WERI-Rb-1 (cell line): ENCODE measurements around the gene CD55.

Experiments
- DNase-seq: peaks from one replicate; pipeline ENCODE4 v3.0.0-alpha.2; 2020
- H3K27ac ChIP-seq: fragments of 250-450 bp; sonication (Bioruptor Pico); 2 replicates; pipeline ENCODE4 v1.5.1; 2020; ENCODE audit warnings: mild to moderate bottlenecking, moderate library complexity
- H3K27me3 ChIP-seq: fragments of 250-450 bp; sonication (Bioruptor Pico); 2 replicates; pipeline ENCODE4 v1.5.1; 2021; ENCODE audit warnings: mild to moderate bottlenecking, low read depth, moderate library complexity; ENCODE audit not compliant: insufficient read depth, severe bottlenecking
- H3K36me3 ChIP-seq: fragments of 250-450 bp; sonication (Bioruptor Pico); 2 replicates; pipeline ENCODE4 v1.5.1; 2020; ENCODE audit warnings: mild to moderate bottlenecking, moderate library complexity
- H3K4me3 ChIP-seq: 2 replicates; pipeline ENCODE4 v1.5.1; 2011; ENCODE audit warnings: low read depth, mild to moderate bottlenecking, control low read depth, low read length
- H3K9me3 ChIP-seq: fragments of 250-450 bp; sonication (Bioruptor Pico); 2 replicates; pipeline ENCODE4 v1.5.1; 2021; ENCODE audit warnings: mild to moderate bottlenecking, moderate library complexity; ENCODE audit not compliant: severe bottlenecking
- CTCF ChIP-seq: IDR thresholded peaks from 2 replicates; pipeline ENCODE4 v1.5.1; 2011; ENCODE audit warnings: low read depth, mild to moderate bottlenecking, control low read depth, inconsistent platforms, low read length

Gene CD55

DNA sequence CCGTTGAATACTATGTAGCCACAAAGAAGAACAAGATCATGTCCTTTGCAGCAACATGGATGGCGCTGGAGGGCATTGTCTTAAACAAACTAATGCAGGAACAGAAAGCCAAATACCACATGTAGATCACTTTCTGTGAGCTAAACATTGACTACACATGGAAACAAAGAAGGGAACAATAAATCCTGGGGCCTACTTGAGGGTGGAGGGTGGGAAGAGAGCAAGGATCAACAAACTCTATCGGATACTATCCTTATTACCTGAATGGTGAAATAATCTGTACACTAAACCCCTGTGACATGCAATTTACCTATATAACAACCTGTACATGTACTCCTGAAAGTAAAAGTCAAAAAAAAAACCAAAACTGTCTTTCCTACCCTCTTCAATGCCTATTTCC, 40.8 kb upstream of the CD55 start:
- H3K36me3 ChIP-seq, result no peaks in the 10 kb centered on the region
- no peak overlapping the region for H3K27ac ChIP-seq
- peaks cover 98% of the 10 kb centered on the region for H3K27me3 ChIP-seq
- no peaks in the 10 kb centered on the region for H3K9me3 ChIP-seq
- TF ChIP-seq CTCF, result no peak
- no peak overlapping the region for H3K4me3 ChIP-seq
- DNase-seq, result no peak

DNA sequence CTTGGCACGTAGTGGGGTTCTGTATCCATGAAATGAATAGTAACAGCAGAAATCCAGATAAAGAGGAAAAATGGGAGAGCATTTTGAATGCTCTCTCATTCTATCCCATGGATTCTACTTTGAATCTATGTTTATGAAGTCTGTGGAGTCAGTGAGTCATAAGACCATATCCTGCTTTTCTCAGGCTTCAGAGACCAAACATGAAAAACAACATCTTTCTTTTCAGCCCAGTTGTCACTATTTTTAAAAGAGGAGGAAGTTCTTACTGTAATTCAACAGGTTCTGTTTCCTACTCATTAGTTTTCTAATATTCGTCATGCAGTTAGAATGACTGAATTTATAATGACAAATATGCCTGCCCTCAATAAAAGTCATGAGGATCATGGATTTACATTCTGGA, 39.4 kb upstream of the CD55 start:
- TF ChIP-seq CTCF, result no peak
- peaks cover 100% of the 10 kb centered on the region for H3K27me3 ChIP-seq
- no peaks in the 10 kb centered on the region for H3K9me3 ChIP-seq
- no peak overlapping the region for H3K4me3 ChIP-seq
- no peak overlapping the region for H3K27ac ChIP-seq
- DNase-seq, result no peak
- H3K36me3 ChIP-seq, result no peaks in the 10 kb centered on the region

- H3K27ac ChIP-seq, result no peak overlapping the region
- no peak for DNase-seq
These were observed 38.7 kb upstream of the CD55 start for GRCh38 chr1:207282496-207283380.

DNA sequence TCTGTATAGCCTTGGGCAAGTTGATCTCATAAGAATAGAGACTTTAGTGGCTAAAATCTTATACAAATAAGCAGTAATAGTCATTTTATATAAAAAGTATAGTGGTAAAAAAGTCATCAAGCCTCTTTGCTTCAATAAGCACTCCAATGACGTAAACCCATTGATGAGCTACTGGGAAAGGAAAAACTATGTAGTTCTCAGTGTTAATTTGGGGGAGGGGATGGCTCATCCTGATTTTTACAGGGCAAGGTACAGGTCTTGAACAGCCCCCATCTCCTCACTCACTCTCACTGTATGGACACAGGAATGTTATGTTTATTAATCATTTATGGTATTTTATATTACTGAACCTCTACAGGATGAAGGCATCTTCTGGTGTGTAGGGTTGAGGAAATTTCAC, 38.1 kb upstream of the CD55 start:
- H3K27ac ChIP-seq, result no peak overlapping the region
- no peak overlapping the region for H3K4me3 ChIP-seq
- peaks cover 100% of the 10 kb centered on the region for H3K27me3 ChIP-seq
- H3K36me3 ChIP-seq, result no peaks in the 10 kb centered on the region
- TF ChIP-seq CTCF, result no peak
- no peaks in the 10 kb centered on the region for H3K9me3 ChIP-seq
- no peak for DNase-seq

More at GRCh38 chr1:207282496-207283380, 38.7 kb upstream of the CD55 start:
- Histone ChIP-seq H3K27me3 (peaks cover 100% of the 10 kb centered on the region), H3K4me3 (no peak overlapping the region), H3K36me3 (no peaks in the 10 kb centered on the region), H3K9me3 (no peaks in the 10 kb centered on the region)
- no peak for TF ChIP-seq CTCF

- Histone ChIP-seq H3K9me3 (no peaks in the 10 kb centered on the region), H3K27me3 (peaks cover 100% of the 10 kb centered on the region), H3K36me3 (no peaks in the 10 kb centered on the region), H3K27ac (no peak overlapping the region), H3K4me3 (no peak overlapping the region)
- no peak for TF ChIP-seq CTCF
- no peak for DNase-seq
These were observed 37.1 kb upstream of the CD55 start for GRCh38 chr1:207284209-207284897.
